Osteocyte (in vitro differentiated cells): ENCODE measurements around the gene HORMAD1. TPM values are rescaled to one million over a fixed set of nuclear protein-coding genes. Genes with fewer than 3 reads are reported as not detected.

Experiments
- DNase-seq: peaks from one replicate; pipeline ENCODE4 v3.0.0; 2021; ENCODE audit warnings: mixed read lengths; ENCODE audit not compliant: unreplicated experiment; ENCODE audit errors: extremely low spot score
- H3K27ac Mint-ChIP-seq: one replicate; pipeline ENCODE4 v1.8.0; 2021; ENCODE audit warnings: mild to moderate bottlenecking, mixed read lengths; ENCODE audit not compliant: unreplicated experiment
- H3K27me3 Mint-ChIP-seq: one replicate; pipeline ENCODE4 v1.8.0; 2021; ENCODE audit warnings: mixed read lengths; ENCODE audit not compliant: unreplicated experiment
- H3K36me3 Mint-ChIP-seq: one replicate; pipeline ENCODE4 v1.8.0; 2021; ENCODE audit warnings: mixed read lengths; ENCODE audit not compliant: unreplicated experiment
- H3K4me1 Mint-ChIP-seq: one replicate; pipeline ENCODE4 v1.8.0; 2021; ENCODE audit warnings: mixed read lengths; ENCODE audit not compliant: unreplicated experiment
- H3K4me3 Mint-ChIP-seq: one replicate; pipeline ENCODE4 v1.8.0; 2021; ENCODE audit warnings: mild to moderate bottlenecking, moderate library complexity, mixed read lengths; ENCODE audit not compliant: unreplicated experiment
- H3K9me3 Mint-ChIP-seq: one replicate; pipeline ENCODE4 v1.8.0; 2021; ENCODE audit warnings: mixed read lengths; ENCODE audit not compliant: unreplicated experiment
- CTCF ChIP-seq: fragments of 200-600 bp; sonication (generic); IDR thresholded peaks from 2 replicates; pipeline ENCODE4 v1.5.0; 2021; ENCODE audit warnings: antibody characterized with exemption, mild to moderate bottlenecking, moderate library complexity
- total RNA-seq: library from RNA; stranded (reverse); gene quantifications from 2 replicates; pipeline ENCODE4 v1.2.1, GENCODE V29; 2021

The HORMAD1 gene
- total RNA-seq, 1 donor from 2014 or later, result not detected

- no peak for TF ChIP-seq CTCF
- no peak for DNase-seq
- no peaks in the 10 kb centered on the region for H3K9me3 Mint-ChIP-seq
- no peaks in the 10 kb centered on the region for H3K36me3 Mint-ChIP-seq
- no peak overlapping the region for H3K4me3 Mint-ChIP-seq
- peaks cover 2% of the 10 kb centered on the region for H3K4me1 Mint-ChIP-seq
- no peaks in the 10 kb centered on the region for H3K27me3 Mint-ChIP-seq
- no peak overlapping the region for H3K27ac Mint-ChIP-seq
Measured at GRCh38 chr1:150749720-150750311, 29.1 kb upstream of the HORMAD1 start.

GRCh38 chr1:150748878-150749719 lies 28.4 kb upstream of the HORMAD1 start:
- no peak overlapping the region for H3K4me3 Mint-ChIP-seq
- no peak for DNase-seq
- no peaks in the 10 kb centered on the region for H3K36me3 Mint-ChIP-seq
- no peak for TF ChIP-seq CTCF
- peaks cover 2% of the 10 kb centered on the region for H3K4me1 Mint-ChIP-seq
- no peaks in the 10 kb centered on the region for H3K9me3 Mint-ChIP-seq
- H3K27ac Mint-ChIP-seq, result no peak overlapping the region
- no peaks in the 10 kb centered on the region for H3K27me3 Mint-ChIP-seq

GRCh38 chr1:150730130-150730721 lies 9.5 kb upstream of the HORMAD1 start:
- Mint-ChIP-seq H3K36me3 (no peaks in the 10 kb centered on the region), H3K4me3 (no peak overlapping the region), H3K9me3 (no peaks in the 10 kb centered on the region), H3K27ac (no peak overlapping the region), H3K4me1 (no peaks in the 10 kb centered on the region), H3K27me3 (no peaks in the 10 kb centered on the region)
- no peak for DNase-seq
- no peak for TF ChIP-seq CTCF

GRCh38 chr1:150724336-150724735 lies 3.6 kb upstream of the HORMAD1 start:
- Mint-ChIP-seq H3K9me3 (peaks cover 4% of the 10 kb centered on the region), H3K4me3 (no peak overlapping the region)
- no peak for TF ChIP-seq CTCF

GRCh38 chr1:150720098-150720497 lies 597 bp downstream of the HORMAD1 start:
- Mint-ChIP-seq H3K36me3 (no peaks in the 10 kb centered on the region), H3K9me3 (peaks cover 4% of the 10 kb centered on the region), H3K27me3 (peaks cover 7% of the 10 kb centered on the region), H3K27ac (no peak overlapping the region), H3K4me3 (no peak overlapping the region), H3K4me1 (no peaks in the 10 kb centered on the region)
- TF ChIP-seq CTCF, result no peak
- no peak for DNase-seq

More at GRCh38 chr1:150724336-150724735, 3.6 kb upstream of the HORMAD1 start:
- Mint-ChIP-seq H3K36me3 (no peaks in the 10 kb centered on the region), H3K27ac (no peak overlapping the region), H3K27me3 (peaks cover 7% of the 10 kb centered on the region), H3K4me1 (no peaks in the 10 kb centered on the region)
- DNase-seq, result no peak
